Measurements from ENCODE around the gene CROT.

DNA sequence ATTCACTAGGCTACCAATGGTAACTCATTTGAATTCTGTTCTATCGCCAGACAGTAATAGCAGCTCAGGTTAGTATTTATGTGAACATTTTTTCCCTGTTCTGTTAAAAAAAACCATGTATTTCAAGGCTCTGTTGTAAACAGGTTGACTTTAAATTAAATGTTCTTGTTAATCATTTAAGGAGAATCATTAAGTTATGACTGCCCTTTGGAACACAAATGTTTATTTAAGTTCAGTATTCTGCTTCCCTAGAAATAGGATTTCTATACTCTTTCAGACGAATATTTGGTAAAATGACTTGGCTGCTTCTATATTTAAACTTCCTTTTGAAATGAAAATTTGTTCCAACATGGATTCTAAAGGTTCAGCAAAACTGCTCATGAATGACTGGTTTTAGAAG lies 13.1 kb upstream of the CROT start:
- TF ChIP-seq POLR2AphosphoS5 (IDR thresholded peaks at IDR 0.05; ENCODE audit: borderline replicate concordance, low read depth, low read length), result no peak
- no peak for TF ChIP-seq EZH2 (IDR thresholded peaks at IDR 0.05)
